Thyroid gland (tissue), 4 donors: ENCODE data around the gene NAPB.

Experiments used
- CTCF ChIP-seq, 6 experiments: fragments of 200-600 bp in 3 of 6; fragments of 450-650 bp in 3 of 6; sonication (generic) in 3 of 6; IDR thresholded peaks; one replicate each; pipeline ENCODE4 v1.5.1; 2016 to 2019; ENCODE audit warnings: antibody characterized with exemption in 6 of 6, mild to moderate bottlenecking in 2 of 6, inconsistent platforms in 1 of 6, moderate library complexity in 1 of 6
- POLR2A ChIP-seq, 2 donors: fragments of 450-650 bp; IDR thresholded peaks; one replicate each; pipeline ENCODE4 v1.6.1; 2017; ENCODE audit warnings: antibody characterized with exemption in 2 of 2, mild to moderate bottlenecking in 2 of 2, moderate library complexity in 1 of 2

- TF ChIP-seq CTCF (IDR thresholded peaks at IDR 0.05) (no peak), POLR2A (IDR thresholded peaks at IDR 0.05) (no peak)
Measured at GRCh38 chr20:23331450-23332350, 89.6 kb downstream of the NAPB start.
